Stimulated activated naive CD8-positive, alpha-beta T cell treated with anti-CD3 and anti-CD28 coated beads, Interleukin-15, Interleukin-2, amounts not matched to agents 100 ng/mL and 50 ng/mL, for 24 hours (primary cell): ENCODE data around the gene DDC.
"Not testable (repeated sequence)": the region's sequence is repeated elsewhere in the genome, so short reads cannot be mapped to it uniquely, and the experiment has no call there.

Experiments
- H3K27ac Mint-ChIP-seq: one replicate; pipeline ENCODE4 v1.8.0; 2021; ENCODE audit warnings: mild to moderate bottlenecking, mixed read lengths
- H3K27me3 Mint-ChIP-seq: one replicate; pipeline ENCODE4 v1.8.0; 2021; ENCODE audit warnings: mixed read lengths
- H3K36me3 Mint-ChIP-seq: one replicate; pipeline ENCODE4 v1.8.0; 2021; ENCODE audit warnings: low read depth, mixed read lengths
- H3K4me1 Mint-ChIP-seq: one replicate; pipeline ENCODE4 v1.8.0; 2021; ENCODE audit warnings: low read depth, mixed read lengths
- H3K4me3 Mint-ChIP-seq: one replicate; pipeline ENCODE4 v1.8.0; 2021; ENCODE audit warnings: mild to moderate bottlenecking, mixed read lengths
- H3K9me3 Mint-ChIP-seq: one replicate; pipeline ENCODE4 v1.8.0; 2021; ENCODE audit warnings: mixed read lengths

Gene DDC

GRCh38 chr7:50577569-50577968 is 12.4 kb upstream of the DDC start:
- Mint-ChIP-seq H3K4me3 (no peak overlapping the region), H3K27ac (no peak overlapping the region), H3K4me1 (no peaks in the 10 kb centered on the region), H3K9me3 (peaks cover 22% of the 10 kb centered on the region), H3K27me3 (peaks cover 4% of the 10 kb centered on the region), H3K36me3 (no peaks in the 10 kb centered on the region)

- H3K27me3 Mint-ChIP-seq, H3K27ac Mint-ChIP-seq: not testable (repeated sequence)
- H3K9me3 Mint-ChIP-seq = peaks cover 13% of the 10 kb centered on the region
Observed at GRCh38 chr7:50576388-50576787, 11.2 kb upstream of the DDC start.

GRCh38 chr7:50567715-50568261 is 2.6 kb upstream of the DDC start:
- H3K36me3 Mint-ChIP-seq = no peaks in the 10 kb centered on the region
- no peaks in the 10 kb centered on the region for H3K4me1 Mint-ChIP-seq
- no peaks in the 10 kb centered on the region for H3K27me3 Mint-ChIP-seq
- no peak overlapping the region for H3K4me3 Mint-ChIP-seq
- no peak overlapping the region for H3K27ac Mint-ChIP-seq
- no peaks in the 10 kb centered on the region for H3K9me3 Mint-ChIP-seq

More at GRCh38 chr7:50576388-50576787, 11.2 kb upstream of the DDC start:
- H3K36me3 Mint-ChIP-seq, H3K4me1 Mint-ChIP-seq, H3K4me3 Mint-ChIP-seq: not testable (repeated sequence)

GRCh38 chr7:50565977-50566376 is 772 bp upstream of the DDC start:
- Mint-ChIP-seq H3K36me3 (no peaks in the 10 kb centered on the region), H3K27ac (no peak overlapping the region), H3K9me3 (no peaks in the 10 kb centered on the region), H3K4me3 (no peak overlapping the region), H3K4me1 (no peaks in the 10 kb centered on the region), H3K27me3 (no peaks in the 10 kb centered on the region)

GRCh38 chr7:50565559-50565916 is 333 bp upstream of the DDC start:
- Mint-ChIP-seq H3K4me1 (no peaks in the 10 kb centered on the region), H3K9me3 (no peaks in the 10 kb centered on the region)

GRCh38 chr7:50564171-50564570 is 1.0 kb downstream of the DDC start:
- Mint-ChIP-seq H3K36me3 (no peaks in the 10 kb centered on the region), H3K4me1 (no peaks in the 10 kb centered on the region), H3K27me3 (peaks cover under 1% of the 10 kb centered on the region), H3K9me3 (no peaks in the 10 kb centered on the region), H3K27ac (no peak overlapping the region), H3K4me3 (no peak overlapping the region)

More at GRCh38 chr7:50565559-50565916, 333 bp upstream of the DDC start:
- no peaks in the 10 kb centered on the region for H3K36me3 Mint-ChIP-seq
- no peaks in the 10 kb centered on the region for H3K27me3 Mint-ChIP-seq
- H3K4me3 Mint-ChIP-seq = no peak overlapping the region
- H3K27ac Mint-ChIP-seq = no peak overlapping the region

- Mint-ChIP-seq H3K9me3 (no peaks in the 10 kb centered on the region), H3K27me3 (peaks cover 12% of the 10 kb centered on the region)
Observed at GRCh38 chr7:50562136-50562535, 3.1 kb downstream of the DDC start.

GRCh38 chr7:50560865-50561351 is 4.3 kb downstream of the DDC start:
- H3K27ac Mint-ChIP-seq = no peak overlapping the region
- H3K27me3 Mint-ChIP-seq = peaks cover 17% of the 10 kb centered on the region
- H3K4me3 Mint-ChIP-seq = no peak overlapping the region
- no peaks in the 10 kb centered on the region for H3K9me3 Mint-ChIP-seq
- no peaks in the 10 kb centered on the region for H3K4me1 Mint-ChIP-seq
- H3K36me3 Mint-ChIP-seq = no peaks in the 10 kb centered on the region

More at GRCh38 chr7:50562136-50562535, 3.1 kb downstream of the DDC start:
- Mint-ChIP-seq H3K4me1 (no peaks in the 10 kb centered on the region), H3K4me3 (no peak overlapping the region), H3K36me3 (no peaks in the 10 kb centered on the region), H3K27ac (no peak overlapping the region)

- H3K4me1 Mint-ChIP-seq = no peaks in the 10 kb centered on the region
- H3K9me3 Mint-ChIP-seq = no peaks in the 10 kb centered on the region
- no peaks in the 10 kb centered on the region for H3K36me3 Mint-ChIP-seq
- peaks cover 17% of the 10 kb centered on the region for H3K27me3 Mint-ChIP-seq
- H3K4me3 Mint-ChIP-seq = no peak overlapping the region
- H3K27ac Mint-ChIP-seq = no peak overlapping the region
Observed at GRCh38 chr7:50559881-50560280, 5.3 kb downstream of the DDC start.

- no peak overlapping the region for H3K27ac Mint-ChIP-seq
- H3K4me1 Mint-ChIP-seq = no peaks in the 10 kb centered on the region
- H3K4me3 Mint-ChIP-seq = no peak overlapping the region
- H3K27me3 Mint-ChIP-seq = peaks cover 17% of the 10 kb centered on the region
- H3K36me3 Mint-ChIP-seq = no peaks in the 10 kb centered on the region
- no peaks in the 10 kb centered on the region for H3K9me3 Mint-ChIP-seq
Observed at GRCh38 chr7:50558294-50559053, 6.7 kb downstream of the DDC start.

GRCh38 chr7:50557099-50557498 is 8.1 kb downstream of the DDC start:
- Mint-ChIP-seq H3K9me3 (no peaks in the 10 kb centered on the region), H3K27me3 (peaks cover 17% of the 10 kb centered on the region), H3K36me3 (no peaks in the 10 kb centered on the region), H3K4me1 (no peaks in the 10 kb centered on the region), H3K27ac (no peak overlapping the region), H3K4me3 (no peak overlapping the region)

GRCh38 chr7:50556247-50556991 is 8.8 kb downstream of the DDC start:
- Mint-ChIP-seq H3K4me1 (no peaks in the 10 kb centered on the region), H3K4me3 (no peak overlapping the region), H3K27me3 (peaks cover 17% of the 10 kb centered on the region), H3K9me3 (no peaks in the 10 kb centered on the region), H3K36me3 (no peaks in the 10 kb centered on the region), H3K27ac (no peak overlapping the region)

- Mint-ChIP-seq H3K36me3 (no peaks in the 10 kb centered on the region), H3K9me3 (no peaks in the 10 kb centered on the region), H3K27me3 (peaks cover 17% of the 10 kb centered on the region), H3K27ac (no peak overlapping the region), H3K4me1 (no peaks in the 10 kb centered on the region), H3K4me3 (no peak overlapping the region)
Observed at GRCh38 chr7:50555594-50556140, 9.5 kb downstream of the DDC start.

GRCh38 chr7:50554431-50555322 is 10.5 kb downstream of the DDC start:
- H3K4me1 Mint-ChIP-seq = no peaks in the 10 kb centered on the region
- peaks cover 17% of the 10 kb centered on the region for H3K27me3 Mint-ChIP-seq
- H3K9me3 Mint-ChIP-seq = no peaks in the 10 kb centered on the region

More at GRCh38 chr7:50554431-50555322, 10.5 kb downstream of the DDC start:
- H3K27ac Mint-ChIP-seq = no peak overlapping the region
- no peak overlapping the region for H3K4me3 Mint-ChIP-seq
- no peaks in the 10 kb centered on the region for H3K36me3 Mint-ChIP-seq
